ENCODE measurements around the gene GUCA1C. TPM values are rescaled to one million over a fixed set of nuclear protein-coding genes. Genes with fewer than 3 reads are reported as not detected.

GUCA1C gene
- total RNA-seq, 1 donor from 2014 or later = not detected

DNA sequence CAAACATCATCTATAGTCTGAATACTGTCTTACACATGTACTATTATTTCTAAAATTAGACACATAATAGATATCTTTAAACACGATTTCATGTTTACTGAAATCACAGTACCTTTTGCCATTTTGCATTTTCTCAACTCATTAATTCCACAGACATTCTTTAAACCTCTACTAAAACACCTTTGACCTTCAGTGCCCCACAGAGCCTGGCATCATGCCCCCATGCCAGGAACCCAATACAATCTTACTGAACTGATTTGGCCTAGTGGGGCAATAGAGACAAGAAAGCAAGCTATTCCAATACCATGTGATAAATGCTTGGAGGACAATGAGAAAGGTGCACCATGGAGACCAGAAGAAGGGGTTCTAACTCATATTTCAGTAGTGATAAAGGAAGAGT lies 19.3 kb upstream of the GUCA1C start:
- Mint-ChIP-seq H3K9me3 (peaks cover 5% of the 10 kb centered on the region), H3K4me3 (no peak overlapping the region), H3K27me3 (no peaks in the 10 kb centered on the region), H3K27ac (no peak overlapping the region), H3K4me1 (ENCODE audit: unreplicated experiment) (no peaks in the 10 kb centered on the region), H3K36me3 (no peaks in the 10 kb centered on the region)
- TF ChIP-seq CTCF (conservative IDR thresholded peaks at IDR 0.05) = no peak
- DNase-seq (ENCODE audit: extremely low spot score, unreplicated experiment) = no peak

- Mint-ChIP-seq H3K4me3 (no peak overlapping the region), H3K36me3 (no peaks in the 10 kb centered on the region), H3K27me3 (no peaks in the 10 kb centered on the region), H3K27ac (no peak overlapping the region), H3K9me3 (peaks cover 5% of the 10 kb centered on the region), H3K4me1 (ENCODE audit: unreplicated experiment) (no peaks in the 10 kb centered on the region)
- TF ChIP-seq CTCF (conservative IDR thresholded peaks at IDR 0.05) = no peak
- no peak for DNase-seq (ENCODE audit: extremely low spot score, unreplicated experiment)
These were observed 18.8 kb upstream of the GUCA1C start for GRCh38 chr3:108972482-108972881.

DNA sequence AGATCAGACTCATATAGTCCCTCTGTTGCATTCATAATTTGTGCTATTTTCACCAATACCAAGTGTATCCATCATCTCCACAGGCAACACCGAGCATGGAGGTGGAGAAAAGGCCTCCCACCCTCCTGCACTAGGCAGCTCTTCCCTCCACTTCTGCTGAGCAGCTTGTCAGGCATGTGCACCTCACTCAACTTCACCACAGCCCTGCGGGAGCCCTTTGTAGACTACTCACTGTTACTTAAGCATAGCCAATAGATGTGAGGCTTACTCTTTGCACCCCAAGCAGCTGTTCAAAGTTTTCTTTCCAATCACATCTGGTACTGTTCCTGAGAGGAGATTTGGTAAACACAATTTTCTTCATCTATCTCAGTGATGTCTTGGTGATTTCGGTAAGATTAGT lies 16.9 kb upstream of the GUCA1C start:
- Mint-ChIP-seq H3K27me3 (no peaks in the 10 kb centered on the region), H3K36me3 (no peaks in the 10 kb centered on the region), H3K27ac (no peak overlapping the region), H3K4me1 (ENCODE audit: unreplicated experiment) (no peaks in the 10 kb centered on the region), H3K9me3 (peaks cover 5% of the 10 kb centered on the region), H3K4me3 (no peak overlapping the region)
- TF ChIP-seq CTCF (conservative IDR thresholded peaks at IDR 0.05) = no peak
- DNase-seq (ENCODE audit: extremely low spot score, unreplicated experiment) = no peak

- Mint-ChIP-seq H3K4me1 (ENCODE audit: unreplicated experiment) (peaks cover 5% of the 10 kb centered on the region), H3K4me3 (no peak overlapping the region), H3K27ac (no peak overlapping the region), H3K9me3 (no peaks in the 10 kb centered on the region), H3K36me3 (no peaks in the 10 kb centered on the region), H3K27me3 (no peaks in the 10 kb centered on the region)
- no peak for TF ChIP-seq CTCF (conservative IDR thresholded peaks at IDR 0.05)
- DNase-seq (ENCODE audit: extremely low spot score, unreplicated experiment) = no peak
These were observed 13.1 kb upstream of the GUCA1C start for GRCh38 chr3:108966773-108967172.

GRCh38 chr3:108959017-108959416 lies 5.3 kb upstream of the GUCA1C start:
- Mint-ChIP-seq H3K4me1 (ENCODE audit: unreplicated experiment) (peaks cover 5% of the 10 kb centered on the region), H3K36me3 (no peaks in the 10 kb centered on the region), H3K27me3 (peaks cover 3% of the 10 kb centered on the region), H3K9me3 (no peaks in the 10 kb centered on the region), H3K4me3 (no peak overlapping the region), H3K27ac (no peak overlapping the region)
- TF ChIP-seq CTCF (conservative IDR thresholded peaks at IDR 0.05) = no peak
- no peak for DNase-seq (ENCODE audit: extremely low spot score, unreplicated experiment)

- no peaks in the 10 kb centered on the region for H3K36me3 Mint-ChIP-seq
- H3K27ac Mint-ChIP-seq = no peak overlapping the region
- no peaks in the 10 kb centered on the region for H3K4me1 Mint-ChIP-seq (ENCODE audit: unreplicated experiment)
- no peaks in the 10 kb centered on the region for H3K27me3 Mint-ChIP-seq
- H3K9me3 Mint-ChIP-seq = peaks cover 4% of the 10 kb centered on the region
- TF ChIP-seq CTCF (conservative IDR thresholded peaks at IDR 0.05) = no peak
- no peak for DNase-seq (ENCODE audit: extremely low spot score, unreplicated experiment)
- H3K4me3 Mint-ChIP-seq = no peak overlapping the region
These were observed 469 bp downstream of the GUCA1C start for GRCh38 chr3:108953210-108953609.

Data from type B pancreatic cell (in vitro differentiated cells).